Skeletal muscle tissue (tissue), 4 donors: Measurements from ENCODE around the gene KIAA0319L. TPM values are rescaled to one million over a fixed set of nuclear protein-coding genes. Genes with fewer than 3 reads are reported as not detected.
A peak's percentile ranks its signal among the peaks of the same experiment; 100 is the strongest.

Experiments
- H3K27ac ChIP-seq: one replicate; pipeline ENCODE4 v1.7.0; 2013; ENCODE audit warnings: mild to moderate bottlenecking, low read depth, low read length, inconsistent platforms
- H3K27me3 ChIP-seq, 3 donors: one replicate each; pipeline ENCODE4 v1.7.0; 2013; ENCODE audit warnings: low read length in 3 of 3; ENCODE audit not compliant: control insufficient read depth in 3 of 3, insufficient read depth in 3 of 3
- H3K36me3 ChIP-seq, 3 donors: one replicate each; pipeline ENCODE4 v1.7.0; 2013; ENCODE audit warnings: low read length in 3 of 3; ENCODE audit not compliant: control insufficient read depth in 3 of 3, insufficient read depth in 3 of 3
- H3K4me1 ChIP-seq, 3 donors: one replicate each; pipeline ENCODE4 v1.7.0; 2013; ENCODE audit warnings: low read length in 3 of 3, mild to moderate bottlenecking in 3 of 3; ENCODE audit not compliant: control insufficient read depth in 3 of 3, insufficient read depth in 3 of 3
- H3K4me3 ChIP-seq, 3 donors: one replicate each; pipeline ENCODE4 v1.7.0; 2013; ENCODE audit warnings: low read length in 3 of 3
- H3K9ac ChIP-seq, 3 donors: one replicate each; pipeline ENCODE4 v1.7.0; 2013; ENCODE audit warnings: low read length in 3 of 3, mild to moderate bottlenecking in 3 of 3, moderate library complexity in 2 of 3, low read depth in 1 of 3
- H3K9me3 ChIP-seq, 3 donors: one replicate each; pipeline ENCODE4 v1.7.0; 2013; ENCODE audit warnings: low read length in 3 of 3; ENCODE audit not compliant: control insufficient read depth in 3 of 3
- total RNA-seq: library from RNA; depleted of rRNA; stranded (reverse); fragments of >200 nt; gene quantifications from one replicate; pipeline ENCODE4 v1.2.3, GENCODE V29; 2014
- donor health status: Osteomylitis.

Gene KIAA0319L
- total RNA-seq, 1 donor from 2014 or later: 18.3 TPM

- peaks cover 34 to 47% (median 37%) of the 10 kb centered on the region in 3 donors for H3K36me3 ChIP-seq
- no peak overlapping the region for H3K4me3 ChIP-seq
- no peak overlapping the region for H3K9ac ChIP-seq
- H3K27me3 ChIP-seq: no peaks in the 10 kb centered on the region
- H3K4me1 ChIP-seq: peaks cover 13 to 16% (median 15%) of the 10 kb centered on the region in 3 donors
- no peak overlapping the region for H3K27ac ChIP-seq
- no peaks in the 10 kb centered on the region for H3K9me3 ChIP-seq
These were observed 103.0 kb downstream of the KIAA0319L start for GRCh38 chr1:35454176-35454575.

GRCh38 chr1:35453031-35453430 lies 104.2 kb downstream of the KIAA0319L start:
- no peak overlapping the region for H3K9ac ChIP-seq
- H3K4me3 ChIP-seq: no peak overlapping the region
- H3K27me3 ChIP-seq: no peaks in the 10 kb centered on the region
- H3K36me3 ChIP-seq: peaks cover 38 to 58% (median 45%) of the 10 kb centered on the region in 3 donors
- no peak overlapping the region for H3K27ac ChIP-seq
- peaks cover 13 to 16% (median 15%) of the 10 kb centered on the region in 3 donors for H3K4me1 ChIP-seq
- no peaks in the 10 kb centered on the region for H3K9me3 ChIP-seq

- H3K9ac ChIP-seq: no peak overlapping the region
- peaks cover 13 to 16% (median 15%) of the 10 kb centered on the region in 3 donors for H3K4me1 ChIP-seq
- no peak overlapping the region for H3K4me3 ChIP-seq
- H3K36me3 ChIP-seq: peaks cover 42 to 61% (median 48%) of the 10 kb centered on the region in 3 donors
- no peak overlapping the region for H3K27ac ChIP-seq
- no peaks in the 10 kb centered on the region for H3K9me3 ChIP-seq
- no peaks in the 10 kb centered on the region for H3K27me3 ChIP-seq
These were observed 105.0 kb downstream of the KIAA0319L start for GRCh38 chr1:35452106-35452774.

- Histone ChIP-seq H3K27ac (no peak overlapping the region), H3K36me3 (peaks cover 43 to 69% (median 54%) of the 10 kb centered on the region in 3 donors)
These were observed 106.1 kb downstream of the KIAA0319L start for GRCh38 chr1:35451125-35451528.

DNA sequence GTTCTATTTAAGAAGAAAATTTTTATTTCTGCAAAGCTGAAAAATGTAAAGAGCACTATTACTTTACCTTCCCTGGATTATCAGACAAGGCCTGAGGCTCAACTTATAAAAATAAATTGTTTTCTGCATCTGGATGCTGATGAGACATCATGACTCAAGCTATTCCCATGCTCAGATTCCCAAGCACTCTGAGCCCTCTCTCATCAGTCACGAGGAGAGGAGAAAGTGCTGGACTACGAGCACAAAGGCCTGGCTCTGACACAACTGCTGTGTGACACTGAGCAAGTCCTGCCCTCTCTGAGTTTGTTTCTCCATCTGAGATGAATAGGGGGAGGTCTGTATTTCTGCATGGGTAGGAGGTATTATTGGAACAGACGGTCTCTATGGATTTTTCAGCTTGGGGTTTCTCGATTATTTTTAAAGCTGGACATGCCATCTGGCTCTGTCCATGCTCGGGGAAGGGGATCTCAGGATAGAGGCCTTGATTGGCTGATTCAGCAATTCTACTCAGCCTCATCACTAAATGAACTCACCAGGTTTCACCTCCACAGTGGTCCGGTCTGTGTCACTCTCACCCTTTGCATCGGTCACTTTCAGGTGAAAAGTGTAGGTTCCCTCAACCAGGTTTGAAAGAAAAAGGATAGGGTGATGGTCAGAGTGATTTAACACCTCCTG lies 107.7 kb downstream of the KIAA0319L start:
- Histone ChIP-seq H3K36me3 (peaks cover 45 to 68% (median 66%) of the 10 kb centered on the region in 3 donors), H3K9me3 (no peaks in the 10 kb centered on the region), H3K27me3 (no peaks in the 10 kb centered on the region), H3K4me3 (no peak overlapping the region), H3K9ac (no peak overlapping the region), H3K27ac (no peak overlapping the region), H3K4me1 (peaks cover 13 to 16% (median 15%) of the 10 kb centered on the region in 3 donors)

More at GRCh38 chr1:35451125-35451528, 106.1 kb downstream of the KIAA0319L start:
- no peaks in the 10 kb centered on the region for H3K27me3 ChIP-seq
- peak overlapping the region in 1 of 3 donors; percentile 33 for H3K9ac ChIP-seq
- H3K4me1 ChIP-seq: peaks cover 13 to 16% (median 15%) of the 10 kb centered on the region in 3 donors
- no peak overlapping the region for H3K4me3 ChIP-seq
- H3K9me3 ChIP-seq: no peaks in the 10 kb centered on the region

DNA sequence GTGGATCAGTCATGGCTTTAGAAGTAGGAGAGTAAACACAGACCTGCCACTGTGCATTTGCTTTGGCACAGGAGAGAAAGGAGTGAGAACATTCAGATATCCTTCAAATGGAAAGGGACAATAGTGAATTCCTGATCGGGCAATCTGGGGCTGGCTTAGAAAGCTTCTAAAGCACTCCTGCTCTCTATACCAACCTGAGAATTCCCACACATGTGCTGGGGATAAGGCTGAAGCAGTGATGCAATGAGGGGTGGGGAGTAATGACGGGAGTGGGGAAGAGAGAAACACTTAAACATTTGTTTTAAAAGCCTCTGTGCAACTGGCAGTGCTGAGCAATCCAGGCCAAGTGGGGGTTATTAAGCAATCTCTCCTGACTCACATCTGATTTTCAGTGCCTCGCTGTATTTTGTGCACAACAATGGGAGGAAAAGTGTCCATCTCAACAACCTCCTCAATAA lies 108.8 kb downstream of the KIAA0319L start:
- H3K9ac ChIP-seq: no peak overlapping the region
- no peaks in the 10 kb centered on the region for H3K27me3 ChIP-seq
- H3K4me1 ChIP-seq: peaks cover 9 to 16% (median 15%) of the 10 kb centered on the region in 3 donors
- no peak overlapping the region for H3K4me3 ChIP-seq
- no peak overlapping the region for H3K27ac ChIP-seq
- H3K36me3 ChIP-seq: peaks cover 35 to 65% (median 63%) of the 10 kb centered on the region in 3 donors
- no peaks in the 10 kb centered on the region for H3K9me3 ChIP-seq

GRCh38 chr1:35447278-35447677 lies 109.9 kb downstream of the KIAA0319L start:
- Histone ChIP-seq H3K9me3 (no peaks in the 10 kb centered on the region), H3K27me3 (no peaks in the 10 kb centered on the region), H3K27ac (no peak overlapping the region), H3K9ac (no peak overlapping the region), H3K36me3 (peaks cover 38 to 67% (median 63%) of the 10 kb centered on the region in 3 donors), H3K4me1 (peaks cover 9 to 14% (median 12%) of the 10 kb centered on the region in 3 donors), H3K4me3 (no peak overlapping the region)

- Histone ChIP-seq H3K27me3 (no peaks in the 10 kb centered on the region), H3K36me3 (peaks cover 49 to 77% (median 75%) of the 10 kb centered on the region in 3 donors), H3K4me3 (no peak overlapping the region), H3K9me3 (no peaks in the 10 kb centered on the region), H3K9ac (no peak overlapping the region), H3K27ac (no peak overlapping the region), H3K4me1 (no peaks in the 10 kb centered on the region)
These were observed 112.8 kb downstream of the KIAA0319L start for GRCh38 chr1:35444519-35444774.

GRCh38 chr1:35443768-35444518 lies 113.3 kb downstream of the KIAA0319L start:
- no peaks in the 10 kb centered on the region for H3K9me3 ChIP-seq
- H3K27me3 ChIP-seq: no peaks in the 10 kb centered on the region
- no peak overlapping the region for H3K27ac ChIP-seq
- no peaks in the 10 kb centered on the region for H3K4me1 ChIP-seq
- H3K36me3 ChIP-seq: peaks cover 52 to 79% (median 77%) of the 10 kb centered on the region in 3 donors
- H3K4me3 ChIP-seq: no peak overlapping the region
- H3K9ac ChIP-seq: no peak overlapping the region
